Measurements from ENCODE around the gene TCEAL1.
"Not testable (repeated sequence)": the region's sequence is repeated elsewhere in the genome, so short reads cannot be mapped to it uniquely, and the experiment has no call there.

TCEAL1 gene, protein sequence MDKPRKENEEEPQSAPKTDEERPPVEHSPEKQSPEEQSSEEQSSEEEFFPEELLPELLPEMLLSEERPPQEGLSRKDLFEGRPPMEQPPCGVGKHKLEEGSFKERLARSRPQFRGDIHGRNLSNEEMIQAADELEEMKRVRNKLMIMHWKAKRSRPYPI

DNA sequence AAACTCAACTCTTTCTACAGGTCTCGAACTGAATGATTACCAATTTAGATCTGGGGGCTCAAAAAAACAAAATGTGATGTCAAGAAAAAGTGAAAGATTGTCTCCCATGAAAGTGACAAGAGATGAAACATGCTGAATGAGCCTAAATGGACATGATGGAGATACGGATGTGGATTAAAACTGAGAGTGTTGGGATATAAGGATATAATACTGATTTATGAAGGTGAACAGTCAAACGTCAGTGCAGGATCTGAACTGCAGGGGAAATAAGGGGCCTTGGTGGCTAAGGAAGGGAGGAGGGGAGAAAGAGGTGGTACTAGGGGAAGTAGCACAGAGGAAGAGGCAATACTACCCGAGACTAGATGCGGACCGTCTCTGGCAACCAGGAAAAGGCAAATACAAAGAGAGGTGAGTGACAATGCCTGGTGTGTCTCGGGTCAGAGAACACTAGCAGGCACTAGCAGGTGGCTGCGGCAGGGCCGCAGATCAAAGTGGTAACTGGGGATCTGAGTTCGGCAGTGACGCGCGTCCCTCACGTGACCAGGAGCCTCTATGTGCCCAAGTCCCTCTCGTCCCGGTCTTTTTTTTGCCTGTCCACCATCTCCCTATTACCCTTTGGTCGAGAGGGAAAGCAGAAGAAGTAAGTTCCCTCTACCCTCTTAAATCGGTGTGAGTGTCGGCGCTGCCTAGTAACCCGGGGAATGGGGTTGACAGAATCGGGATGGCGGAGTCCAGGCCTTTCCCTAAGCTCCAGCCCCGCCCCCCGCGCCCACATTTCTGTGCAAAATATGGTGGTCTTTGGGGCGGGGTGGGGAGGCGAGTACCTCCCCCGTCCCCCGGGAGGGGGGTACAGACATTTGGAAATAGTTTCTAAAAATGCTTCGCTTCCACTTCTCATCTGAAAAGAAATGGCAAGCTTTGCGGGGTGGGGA lies at the start of gene TCEAL1:
TSS of gene TCEAL1 (plus strand) at position 590 of the 932 bp plus-strand sequence. CDS start 942 bp downstream, outside the sequence.
- DNase-seq, result peak; percentile 37

DNA sequence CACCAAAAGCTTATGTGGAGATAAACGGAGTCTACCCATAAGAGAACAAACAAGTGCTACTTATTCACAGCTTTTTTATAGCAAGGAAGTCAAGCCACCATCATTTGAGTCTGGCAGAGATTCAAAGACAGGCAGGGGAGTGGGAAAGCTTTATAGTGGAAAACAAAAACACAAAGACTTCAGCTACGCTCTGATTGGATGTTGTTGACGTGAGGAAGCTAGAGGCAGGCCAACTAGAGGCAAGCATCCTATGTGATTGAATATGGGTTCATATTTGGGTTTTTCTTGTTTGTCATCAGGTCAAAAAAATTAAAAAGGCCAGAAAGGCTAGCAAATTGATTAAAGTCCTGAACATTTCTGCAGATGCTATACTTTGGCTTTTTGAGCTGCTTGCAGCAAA lies 44.2 kb upstream of the TCEAL1 start:
- DNase-seq, result no peak

DNA sequence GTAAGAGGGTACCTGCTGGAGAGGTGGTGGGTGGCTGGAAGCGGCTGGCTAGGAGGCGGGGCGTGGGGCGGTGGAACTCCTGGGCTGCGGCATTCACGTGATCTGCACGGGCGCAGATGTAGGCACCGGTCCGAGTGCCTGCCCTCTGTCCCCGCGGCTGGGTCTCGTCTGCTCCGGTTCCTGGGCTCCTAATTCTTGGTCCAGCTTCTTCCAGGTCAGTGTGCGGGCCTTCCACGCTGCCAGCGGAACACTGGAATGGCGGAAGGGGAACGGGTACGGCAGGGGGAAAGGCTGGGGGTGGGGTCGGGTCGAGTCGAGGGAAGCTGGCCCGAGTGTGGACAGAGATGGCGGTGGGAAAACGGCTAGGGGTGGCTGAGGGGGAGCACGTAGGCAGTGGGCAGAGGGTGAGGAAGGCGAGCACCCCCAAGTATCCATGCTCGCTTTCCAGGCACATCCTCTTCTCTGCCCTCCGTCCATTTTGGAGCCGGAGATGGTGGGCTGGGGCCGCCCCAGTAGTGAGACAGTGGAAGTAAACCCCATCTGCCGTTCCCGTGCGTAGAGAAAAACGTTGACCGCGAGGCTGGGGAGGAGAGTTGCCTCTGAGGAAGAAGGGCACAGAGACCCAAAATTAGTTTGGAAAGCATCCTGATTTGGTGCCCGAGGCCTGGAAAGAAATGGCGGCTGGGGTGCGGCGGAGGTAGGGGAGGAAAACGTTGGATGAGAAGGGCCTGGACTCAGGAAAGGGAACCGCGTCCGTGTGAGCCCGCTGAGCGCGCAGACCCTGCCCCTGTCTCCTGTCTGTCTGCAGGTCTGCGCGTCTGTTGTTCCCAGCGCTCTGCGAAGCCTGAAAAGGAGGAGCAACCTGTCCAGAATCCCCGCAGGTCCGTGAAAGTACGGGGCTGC lies 43.1 kb upstream of the TCEAL1 start, which contains the start of gene TCEAL4:
TSS of gene TCEAL4 (plus strand) at position 105 of the 903 bp plus-strand sequence. CDS start 1,161 bp downstream, outside the sequence.
- DNase-seq, result no peak

DNA sequence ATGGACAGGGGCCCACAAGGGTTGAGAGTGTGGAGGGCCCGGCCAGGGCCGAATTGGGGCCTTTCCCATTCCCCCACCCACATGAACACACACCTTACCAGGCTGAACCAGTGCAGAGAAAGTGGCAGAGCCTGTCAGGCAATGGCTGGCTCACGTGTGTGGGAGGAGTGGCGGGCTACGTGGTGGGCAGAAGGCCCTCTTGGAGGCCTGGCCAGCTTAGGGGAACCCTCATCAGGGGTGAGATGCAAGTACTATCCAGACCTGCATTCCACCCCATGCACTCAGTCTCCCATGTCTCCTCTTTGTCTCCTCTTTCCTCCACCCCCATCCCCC lies 42.5 kb upstream of the TCEAL1 start:
- DNase-seq, result no peak

DNA sequence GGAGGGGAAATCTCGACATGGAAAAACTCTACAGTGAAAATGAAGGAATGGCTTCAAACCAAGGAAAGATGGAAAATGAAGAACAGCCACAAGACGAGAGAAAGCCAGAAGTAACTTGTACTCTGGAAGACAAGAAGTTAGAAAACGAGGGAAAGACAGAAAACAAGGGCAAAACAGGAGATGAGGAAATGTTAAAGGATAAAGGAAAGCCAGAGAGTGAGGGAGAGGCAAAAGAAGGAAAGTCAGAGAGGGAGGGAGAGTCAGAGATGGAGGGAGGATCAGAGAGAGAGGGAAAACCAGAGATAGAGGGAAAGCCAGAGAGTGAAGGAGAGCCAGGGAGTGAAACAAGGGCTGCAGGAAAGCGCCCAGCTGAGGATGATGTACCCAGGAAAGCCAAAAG lies 42.1 kb upstream of the TCEAL1 start:
- no peak for DNase-seq

DNA sequence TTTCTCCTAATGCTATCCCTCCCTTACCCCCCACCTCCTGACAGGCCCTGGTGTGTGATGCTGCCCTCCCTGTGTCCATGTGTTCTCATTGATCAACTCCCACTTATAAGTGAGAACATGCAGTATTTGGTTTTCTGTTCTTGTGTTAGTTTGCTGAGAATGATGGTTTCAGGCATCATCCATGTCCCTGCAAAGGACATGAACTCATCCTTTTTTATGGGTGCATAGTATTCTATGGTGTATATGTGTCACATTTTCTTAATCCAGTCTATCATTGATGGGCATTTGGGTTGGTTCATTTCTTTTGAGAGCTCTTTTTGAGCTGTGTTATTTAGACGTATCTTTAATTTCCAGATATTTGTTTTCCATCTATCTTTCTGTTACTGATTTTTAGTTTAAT lies 36.5 kb upstream of the TCEAL1 start:
- not testable (repeated sequence) for DNase-seq

DNA sequence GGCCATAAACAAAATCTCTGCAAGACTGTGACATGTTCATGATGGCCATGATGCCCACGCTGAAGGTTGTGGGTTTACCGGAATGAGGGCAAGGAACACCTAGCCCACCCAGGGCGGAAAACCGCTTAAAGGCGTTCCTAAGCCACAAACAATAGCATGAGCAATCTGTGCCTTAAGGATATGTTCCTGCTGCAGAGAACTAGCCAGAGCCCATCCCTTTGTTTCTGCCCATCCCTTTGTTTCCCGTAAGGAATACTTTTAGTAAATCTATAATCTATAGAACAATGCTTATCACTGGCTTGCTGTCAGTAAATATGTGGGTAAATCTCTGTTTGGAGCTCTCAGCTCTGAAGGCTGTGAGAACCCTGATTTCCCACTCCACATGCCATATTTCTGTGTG lies 33.6 kb upstream of the TCEAL1 start:
- not testable (repeated sequence) for DNase-seq

DNA sequence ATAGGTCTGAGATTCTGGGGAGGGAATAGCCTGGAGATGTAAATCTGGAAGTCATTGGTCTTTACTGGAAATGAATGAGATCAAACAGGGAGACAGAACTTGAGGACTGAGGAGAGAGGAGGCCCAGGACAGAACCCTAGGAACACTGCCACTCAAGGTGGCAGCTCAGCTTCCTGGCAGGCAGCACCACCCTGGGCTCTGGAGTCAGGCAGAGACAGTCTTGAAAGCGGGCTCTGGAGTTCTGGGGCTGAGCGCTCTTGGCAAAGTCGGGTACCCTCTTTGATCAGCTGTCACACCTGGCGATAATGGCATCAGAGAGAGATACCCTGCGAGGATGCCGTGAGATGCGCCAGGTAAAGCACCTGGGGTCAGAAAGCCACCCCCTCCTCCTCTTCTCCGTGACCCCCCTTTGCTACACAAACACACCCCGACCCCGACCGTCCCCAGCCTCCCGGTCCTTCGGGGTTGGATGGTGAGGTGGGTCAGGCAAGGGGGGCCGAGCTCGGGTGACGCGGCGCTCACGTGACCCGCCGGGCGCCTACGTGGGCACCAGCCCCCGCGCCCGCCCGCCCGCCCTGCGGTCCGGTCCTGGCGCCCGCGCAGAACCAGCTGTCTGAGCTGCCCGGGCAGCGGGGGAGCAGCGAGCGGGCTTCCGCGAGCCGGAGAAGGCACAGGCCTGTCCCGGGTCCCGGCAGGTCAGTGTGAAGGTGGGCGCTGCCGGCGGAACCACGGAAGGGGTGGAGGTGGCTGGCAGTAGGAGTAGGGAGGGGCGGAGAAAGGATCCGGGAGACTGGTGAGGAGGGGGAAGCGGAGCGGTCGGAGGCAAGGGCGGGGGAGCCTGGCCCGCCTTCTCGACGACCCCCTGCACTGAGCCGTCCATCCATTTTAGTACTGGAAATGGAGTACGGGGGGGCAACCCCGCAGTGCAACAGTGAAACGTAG lies 21.1 kb upstream of the TCEAL1 start, which contains the start of gene TCEAL3:
TSS of gene TCEAL3 (plus strand) at position 600 of the 942 bp plus-strand sequence. CDS start 1,102 bp downstream, outside the sequence.
- DNase-seq, result peak; percentile 41

DNA sequence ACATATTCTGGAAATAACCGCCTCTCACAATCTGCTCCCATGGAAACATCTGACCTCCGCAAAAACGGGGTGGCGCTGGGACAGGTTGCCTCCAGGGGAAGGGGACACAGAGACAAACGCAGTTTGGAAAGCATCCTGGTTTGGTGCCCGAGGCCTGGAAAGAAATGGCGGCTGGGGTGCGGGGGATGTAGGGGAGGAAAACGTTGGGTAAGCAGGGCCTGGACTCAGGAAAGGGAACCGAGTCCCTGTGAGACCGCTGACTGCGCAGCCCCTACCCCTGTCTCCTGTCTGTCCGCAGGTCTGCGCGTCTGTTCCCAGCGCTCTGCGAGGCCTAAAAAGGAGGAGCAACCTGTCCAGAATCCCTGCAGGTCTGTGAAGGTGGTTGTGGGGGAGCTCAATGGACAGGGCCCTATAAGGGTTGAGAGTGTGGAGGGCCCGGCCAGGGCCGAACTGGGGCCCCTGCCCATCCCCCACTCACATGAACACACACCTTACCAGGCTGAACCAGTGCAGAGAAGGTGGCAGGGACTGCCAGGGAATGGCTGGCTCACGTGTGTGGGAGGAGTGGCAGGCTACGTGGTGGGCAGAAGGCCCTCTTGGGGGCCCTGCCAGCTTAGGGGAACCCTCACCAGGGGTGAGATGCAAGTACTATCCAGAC lies 20.3 kb upstream of the TCEAL1 start:
- no peak for DNase-seq

DNA sequence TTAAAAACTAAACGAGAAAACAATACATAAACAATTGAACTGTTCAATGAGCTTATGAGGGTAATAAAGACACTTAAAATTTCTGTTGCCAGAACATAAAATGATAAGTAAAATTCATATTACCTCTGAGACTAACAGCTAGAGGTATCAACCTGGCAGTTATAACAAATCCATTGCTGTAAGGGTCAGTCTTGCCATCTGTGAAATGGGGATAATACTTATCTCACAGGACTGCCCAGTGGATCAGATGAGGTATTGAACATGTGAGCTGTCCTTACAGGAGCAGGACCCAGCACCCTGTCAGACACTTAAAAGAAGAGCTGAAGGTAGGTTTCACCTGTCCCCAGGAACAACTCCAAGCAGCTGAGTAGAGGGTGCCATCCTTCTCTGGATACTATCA lies 18.5 kb upstream of the TCEAL1 start:
- no peak for DNase-seq

DNA sequence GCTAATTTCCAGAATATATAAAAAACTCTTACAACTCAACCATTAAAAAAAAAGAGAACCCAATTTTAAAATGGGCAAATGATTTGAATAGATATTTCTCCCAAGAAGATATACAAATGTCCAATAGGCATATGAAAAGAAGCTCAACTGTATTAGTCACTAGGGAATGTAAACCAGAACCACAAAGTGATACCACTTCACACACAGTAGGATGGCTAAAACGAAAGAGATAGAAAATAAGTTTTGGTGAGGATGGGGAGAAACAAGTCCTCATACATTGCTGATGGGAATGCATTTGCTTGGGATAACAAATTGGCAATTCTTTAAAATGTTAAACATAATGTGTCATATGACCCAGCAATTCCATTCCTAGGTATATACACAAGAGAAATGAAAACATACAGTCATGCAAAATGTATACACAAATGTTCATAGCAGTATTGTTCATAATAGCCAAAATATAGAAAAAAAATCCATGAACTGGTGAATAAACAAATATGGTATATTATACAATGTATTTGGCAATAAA lies 15.3 kb upstream of the TCEAL1 start:
- no peak for DNase-seq

DNA sequence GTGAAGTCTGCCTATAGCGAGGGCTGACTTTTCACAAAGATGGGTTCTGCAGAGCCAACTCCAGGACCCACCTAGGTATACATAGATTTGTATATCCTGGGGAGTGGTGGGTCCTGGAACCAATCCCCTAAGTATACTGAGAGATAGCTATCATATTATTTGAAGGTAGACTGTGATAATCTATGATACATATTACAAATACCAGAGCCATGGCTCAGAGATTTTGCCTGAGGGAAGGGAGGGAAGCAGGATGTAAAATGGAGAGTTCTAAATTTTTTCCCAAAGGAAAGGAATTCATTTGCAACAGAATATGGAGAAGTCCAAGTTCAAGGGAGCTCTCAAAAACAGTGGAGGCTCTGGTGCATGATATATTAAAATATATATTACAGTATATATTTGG lies 13.8 kb upstream of the TCEAL1 start:
- DNase-seq, result peak; percentile 31

DNA sequence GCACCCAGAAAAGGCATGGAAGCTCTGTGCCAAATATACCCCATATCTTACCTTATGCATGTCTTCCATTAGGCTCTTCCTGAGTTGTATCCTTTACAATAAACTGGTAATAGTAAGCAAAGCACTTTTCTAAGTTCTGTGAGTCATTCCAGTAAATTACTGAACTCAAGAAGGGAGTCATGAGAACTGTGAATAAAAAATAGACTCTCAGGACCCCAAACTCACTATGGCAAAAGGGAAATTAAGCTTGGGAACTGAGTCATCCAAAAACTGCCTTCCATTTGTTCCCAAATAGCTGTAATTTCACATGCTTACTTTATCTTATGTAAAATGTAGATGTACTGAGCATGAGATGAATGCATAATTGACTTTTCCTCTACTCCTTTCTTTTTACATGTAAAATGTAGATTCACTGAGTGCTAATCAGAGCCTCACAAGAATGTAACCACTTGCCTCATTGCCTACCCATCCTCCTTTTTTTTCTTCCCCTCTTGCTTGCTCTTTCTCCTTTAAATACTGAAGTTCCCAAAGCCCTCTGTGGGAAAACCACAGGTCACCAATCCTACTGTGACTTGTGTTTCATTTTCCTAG lies 12.9 kb upstream of the TCEAL1 start:
- peak; percentile 41 for DNase-seq

DNA sequence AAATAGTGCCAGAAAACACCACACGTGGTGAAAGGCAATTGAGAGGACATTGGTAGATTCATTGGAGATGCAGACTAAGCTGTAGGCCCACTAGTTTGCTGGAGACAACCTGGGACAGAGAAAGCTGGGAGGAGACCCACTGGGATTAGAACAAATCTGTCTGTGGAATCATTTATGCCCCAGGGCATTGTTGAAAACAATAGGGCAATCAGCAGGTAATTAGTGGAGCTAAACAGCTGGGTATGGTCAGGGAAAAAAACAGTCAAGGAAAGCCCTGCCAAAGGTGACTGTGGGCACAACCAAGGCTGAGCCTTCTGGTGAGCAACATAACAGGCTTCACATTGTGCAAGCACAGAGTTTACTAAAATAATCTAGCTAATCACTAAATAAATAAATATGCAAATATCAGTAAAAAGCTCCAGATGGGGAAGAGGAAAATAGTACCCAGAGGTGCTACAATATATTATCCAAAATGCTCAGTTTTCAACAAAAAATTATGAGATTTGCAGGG lies 12.0 kb upstream of the TCEAL1 start:
- no peak for DNase-seq

DNA sequence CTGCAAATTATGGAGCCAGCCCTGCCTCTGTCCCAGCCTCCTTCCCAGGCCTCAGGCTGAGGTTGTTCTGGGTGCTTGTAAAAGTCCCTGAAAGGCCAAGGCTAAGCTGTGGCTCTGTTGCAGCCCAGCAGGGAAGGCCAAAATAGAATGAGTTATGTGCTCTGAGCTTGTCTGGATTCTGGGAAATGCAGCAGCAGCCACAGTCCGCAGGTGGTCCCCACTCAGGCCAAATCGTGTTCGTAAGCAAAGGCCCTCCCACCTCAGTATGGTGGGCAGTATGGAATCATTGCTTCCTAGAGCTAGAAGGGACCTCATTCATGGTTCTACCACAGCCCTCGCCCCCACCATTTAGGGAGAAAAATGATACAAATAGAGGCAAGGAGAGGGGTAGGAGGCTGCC lies 4.7 kb upstream of the TCEAL1 start:
- no peak for DNase-seq

DNA sequence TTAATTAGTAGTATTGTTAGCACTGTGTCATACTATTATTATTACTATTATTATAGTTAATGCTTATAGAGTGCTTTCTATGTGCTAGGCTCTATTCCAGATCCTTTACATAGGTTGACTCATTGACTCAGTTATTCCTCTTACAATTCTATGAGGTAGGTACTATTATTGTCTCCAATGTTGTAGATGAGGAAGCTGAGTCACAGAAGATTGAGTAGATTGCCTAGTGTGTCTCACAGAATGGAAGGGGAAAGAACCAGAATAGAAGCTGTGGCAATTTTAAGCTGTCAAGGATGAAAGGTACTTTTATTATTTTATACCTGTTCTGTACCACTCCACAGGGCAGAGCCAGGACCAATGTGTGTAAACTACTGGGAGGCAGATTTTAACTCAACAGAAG lies 1.9 kb upstream of the TCEAL1 start:
- peak; percentile 11 for DNase-seq

DNA sequence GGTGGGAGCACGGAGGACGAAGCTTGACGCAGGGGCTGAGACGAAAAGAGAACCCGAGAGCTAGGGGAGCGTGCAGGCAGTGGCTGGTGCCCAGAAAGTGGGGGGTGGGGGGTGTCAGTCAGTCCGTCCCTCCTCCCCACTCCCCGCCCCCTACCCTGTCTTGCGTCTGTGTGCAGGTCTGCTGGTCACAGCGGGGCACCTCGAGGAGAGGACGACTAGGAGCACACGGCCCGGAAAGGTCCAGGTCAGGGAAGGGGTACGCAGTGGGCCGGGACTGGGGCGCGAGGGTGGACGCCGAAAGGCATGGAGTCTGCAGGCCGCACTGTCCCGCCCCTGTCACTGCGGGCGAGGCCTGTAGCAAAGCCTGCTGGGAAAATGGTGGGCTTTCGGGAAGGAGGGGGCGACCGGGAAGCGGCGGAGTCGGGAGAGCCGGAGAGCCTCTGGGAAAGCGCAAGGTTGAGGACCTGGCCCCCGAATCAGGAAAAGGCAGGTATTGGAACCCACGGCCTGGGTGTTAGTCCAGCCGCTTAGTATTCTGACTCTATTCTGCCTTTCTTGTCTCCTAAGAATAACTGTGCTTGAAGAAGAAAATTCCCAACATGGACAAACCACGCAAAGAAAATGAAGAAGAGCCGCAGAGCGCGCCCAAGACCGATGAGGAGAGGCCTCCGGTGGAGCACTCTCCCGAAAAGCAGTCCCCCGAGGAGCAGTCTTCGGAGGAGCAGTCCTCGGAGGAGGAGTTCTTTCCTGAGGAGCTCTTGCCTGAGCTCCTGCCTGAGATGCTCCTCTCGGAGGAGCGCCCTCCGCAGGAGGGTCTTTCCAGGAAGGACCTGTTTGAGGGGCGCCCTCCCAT lies 769 bp downstream of the TCEAL1 start:
- peak; percentile 75 for DNase-seq

DNA sequence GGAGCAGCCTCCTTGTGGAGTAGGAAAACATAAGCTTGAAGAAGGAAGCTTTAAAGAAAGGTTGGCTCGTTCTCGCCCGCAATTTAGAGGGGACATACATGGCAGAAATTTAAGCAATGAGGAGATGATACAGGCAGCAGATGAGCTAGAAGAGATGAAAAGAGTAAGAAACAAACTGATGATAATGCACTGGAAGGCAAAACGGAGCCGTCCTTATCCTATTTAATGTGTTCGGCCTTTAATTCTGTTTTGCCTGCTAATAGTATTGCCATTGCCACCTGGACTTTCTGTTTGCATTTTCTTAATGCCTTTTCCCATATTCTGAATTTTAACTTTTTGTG lies 1.4 kb downstream of the TCEAL1 start:
- no peak for DNase-seq

DNA sequence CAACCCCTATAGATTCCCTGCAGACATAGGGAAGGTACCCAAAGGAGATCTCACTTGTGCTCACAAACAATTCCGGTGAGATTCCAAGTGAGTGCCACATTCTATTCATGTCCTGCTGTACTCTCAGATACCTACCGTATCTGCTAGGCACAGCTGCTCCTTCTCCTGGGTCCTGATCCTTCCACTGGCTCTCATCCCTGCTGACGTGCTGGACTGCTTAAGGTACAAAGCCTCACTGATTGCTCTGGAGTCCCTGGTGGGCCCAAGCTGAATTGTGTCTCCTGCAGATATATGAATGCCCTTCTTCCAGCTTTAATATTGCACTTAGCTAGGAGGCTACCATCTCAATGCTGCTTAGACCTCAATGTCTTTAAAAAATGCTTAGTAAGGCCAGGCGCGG lies 2.4 kb downstream of the TCEAL1 start:
- DNase-seq, result no peak

DNA sequence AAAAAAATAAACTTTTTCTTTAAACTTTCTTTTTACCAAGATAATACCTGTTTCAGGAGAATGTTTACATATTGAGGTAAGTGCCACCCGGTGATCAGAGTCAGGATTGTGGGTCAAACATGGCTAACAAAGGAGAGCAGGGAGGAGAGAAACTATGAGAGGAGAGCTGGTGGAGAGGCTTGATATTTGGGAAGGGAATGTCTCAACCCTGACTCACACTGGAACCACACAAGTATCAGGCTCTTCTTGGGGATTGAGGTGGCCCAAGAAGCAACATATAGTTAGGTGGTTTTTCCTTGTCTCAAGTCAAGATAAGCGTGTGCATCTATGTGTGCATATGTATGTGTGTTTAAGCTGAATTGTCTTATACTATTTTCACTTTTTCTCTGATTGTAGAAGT lies 6.7 kb downstream of the TCEAL1 start:
- no peak for DNase-seq
